D721Med (cell line): ENCODE measurements around the gene DOCK1.

Source experiments
- DNase-seq: peaks from one replicate; pipeline ENCODE4 v3.0.0; 2011; ENCODE audit warnings: low spot score; ENCODE audit not compliant: insufficient read length
- FAIRE-seq: peaks from 2 replicates; lab custom pipeline; 2011; peaks lifted over from hg19 to GRCh38; lab: Jason Lieb, UNC
- CTCF ChIP-seq: IDR thresholded peaks from 2 replicates; pipeline ENCODE4 v1.5.1; 2012; ENCODE audit warnings: mild to moderate bottlenecking, control low read depth; ENCODE audit not compliant: insufficient read depth; ENCODE audit errors: missing control alignments

DOCK1 gene

DNA sequence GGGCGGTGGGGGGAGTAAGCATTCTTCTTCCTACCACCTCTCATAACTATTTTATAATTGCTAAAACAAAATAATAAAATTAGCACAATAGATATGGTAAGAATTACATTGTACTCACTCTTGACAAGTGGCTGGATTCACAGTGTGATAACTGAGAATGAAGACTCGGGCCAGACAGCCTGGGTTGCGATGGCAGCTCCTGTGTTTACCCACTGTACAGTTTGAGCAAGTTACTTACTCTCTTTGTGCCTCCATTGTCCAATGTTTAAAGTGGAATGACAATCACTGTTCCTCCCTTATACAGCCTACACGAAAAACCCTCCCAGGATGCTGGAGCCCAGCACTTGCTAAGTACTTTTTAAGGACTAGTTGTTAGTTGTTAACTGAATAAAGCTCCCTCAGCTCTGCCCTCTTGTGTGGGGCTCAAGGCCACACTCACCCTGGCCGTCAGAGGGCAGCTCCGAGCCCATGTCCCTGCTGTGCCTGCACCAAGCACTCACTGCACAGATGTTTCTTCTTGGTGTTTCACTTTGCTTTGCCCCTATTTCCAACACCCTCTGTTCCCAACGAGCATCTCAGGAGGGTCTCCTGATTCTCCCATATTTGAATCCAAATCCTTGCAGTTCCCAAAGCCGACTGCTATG, 587.5 kb downstream of the DOCK1 start:
- TF ChIP-seq CTCF: no peak
- FAIRE-seq: no peak
- no peak for DNase-seq

DNA sequence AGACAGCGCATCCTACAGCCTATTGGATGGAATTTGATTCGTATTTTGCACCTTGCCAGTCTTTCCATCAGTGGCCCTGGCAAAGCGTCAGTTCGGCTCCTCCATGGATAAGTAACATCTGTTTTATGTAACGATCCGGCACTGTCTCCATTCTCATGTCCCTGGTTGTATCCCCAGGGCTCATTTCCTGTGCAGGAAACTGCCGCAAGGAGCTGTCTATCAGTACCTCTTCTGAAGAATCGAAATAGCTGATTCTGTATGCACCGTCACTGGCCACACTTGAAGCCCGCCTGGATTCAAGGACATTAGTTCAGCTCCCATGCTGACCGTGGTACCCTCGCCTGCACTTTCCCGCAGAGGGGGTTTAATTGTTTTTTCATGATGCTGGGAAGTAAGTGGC, 590.8 kb downstream of the DOCK1 start:
- no peak for DNase-seq
- no peak for TF ChIP-seq CTCF
- no peak for FAIRE-seq

- FAIRE-seq: no peak
- no peak for DNase-seq
- no peak for TF ChIP-seq CTCF
Observed at GRCh38 chr10:127497685-127498084, 592.5 kb downstream of the DOCK1 start.

DNA sequence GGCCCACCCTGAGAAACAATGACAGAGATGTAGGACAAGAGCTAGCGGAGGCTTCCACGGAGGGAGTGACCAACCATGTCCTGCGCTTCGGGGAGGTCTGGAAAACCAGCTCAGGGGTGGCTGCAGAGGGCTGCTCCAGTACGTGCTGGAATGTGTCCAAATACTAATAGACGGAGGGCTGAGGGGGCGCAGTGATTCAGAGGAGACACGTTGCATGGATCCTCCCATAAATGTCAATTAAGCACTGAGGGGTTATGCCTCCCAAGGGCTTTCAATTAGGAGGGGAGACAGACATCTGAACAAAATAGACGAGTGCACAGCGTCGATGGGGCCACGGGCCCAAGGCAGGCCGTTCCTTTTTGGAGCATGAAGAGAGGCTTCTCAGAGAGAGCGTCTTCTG, 592.9 kb downstream of the DOCK1 start:
- TF ChIP-seq CTCF: no peak
- FAIRE-seq (no peak), DNase-seq (no peak)

DNA sequence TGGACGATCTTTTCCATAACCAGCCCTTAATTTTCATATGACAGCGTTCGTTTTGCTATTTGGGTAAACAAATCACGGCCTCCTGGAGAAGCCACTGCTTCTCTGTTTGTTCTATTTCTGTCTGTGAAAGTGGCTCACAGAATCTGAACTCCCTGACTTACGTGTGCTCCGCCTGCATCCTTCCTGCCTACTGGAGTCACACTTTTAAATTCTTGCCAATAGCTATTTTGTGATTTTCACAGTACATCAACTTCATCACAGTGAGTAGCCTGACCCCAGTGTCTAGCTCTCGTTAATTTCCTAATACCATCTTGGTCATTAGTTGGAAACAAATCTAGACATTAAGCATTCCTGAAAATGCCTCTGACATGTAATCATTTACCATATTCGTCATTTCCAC, 594.9 kb downstream of the DOCK1 start:
- DNase-seq (no peak), FAIRE-seq (no peak)
- TF ChIP-seq CTCF: no peak
